T-cell (primary cell): ENCODE results near the gene PNMA1. TPM values are rescaled to one million over a fixed set of nuclear protein-coding genes. Genes with fewer than 3 reads are reported as not detected.
A peak's percentile ranks its signal among the peaks of the same experiment; 100 is the strongest.

Experiments
- ATAC-seq, 4 experiments: fragments of 200-7000 bp in 3 of 4; fragments of 150-1000 bp in 1 of 4; cut with Tn5 transposase; replicated peaks in 1 of 4; 1 replicate in 3 of 4; 2 replicates in 1 of 4; pipeline ENCODE4 v1.10.0; 2021; ENCODE audit warnings: moderate library complexity in 3 of 4, mild to moderate bottlenecking in 2 of 4, moderate number of reproducible peaks in 1 of 4
- CTCF ChIA-PET, 2 donors: fragments of 300-600 bp; sonication (Branson Sonifier 250); formaldehyde crosslinking; loops; one replicate each; lab custom pipeline; 2022; ENCODE audit warnings: antibody characterized with exemption in 2 of 2; lab: Charles Lee
- POLR2A ChIA-PET, 2 donors: fragments of 300-600 bp; sonication (Branson Sonifier 250); formaldehyde crosslinking; loops; one replicate each; lab custom pipeline; 2022; ENCODE audit warnings: antibody characterized with exemption in 2 of 2; lab: Charles Lee
- DNase-seq, 35 experiments: peaks; one replicate each; pipeline versions ENCODE4 v3.0.0 to v3.0.0-alpha.2; 2013 to 2023
- H3K27ac ChIP-seq: one replicate; pipeline ENCODE4 v1.5.1; 2013; ENCODE audit warnings: low read length
- H3K27me3 ChIP-seq, 2 experiments: replicated peaks in 1 of 2; 1 replicate in 1 of 2; 2 replicates in 1 of 2; pipeline versions ENCODE4 v1.6.1 to v1.7.0; 2013; ENCODE audit warnings: low read length in 1 of 2, mixed read lengths in 1 of 2; ENCODE audit not compliant: control insufficient read depth in 2 of 2, insufficient read depth in 2 of 2; ENCODE audit errors: extremely low read depth in 1 of 2
- H3K36me3 ChIP-seq, 2 donors: 1 replicate in 1 of 2; 2 replicates in 1 of 2; pipeline versions ENCODE4 v1.6.1 to v1.7.0; 2013; ENCODE audit warnings: low read length in 1 of 2; ENCODE audit not compliant: control insufficient read depth in 2 of 2, insufficient read depth in 1 of 2; ENCODE audit errors: extremely low read depth in 1 of 2
- H3K4me1 ChIP-seq, 2 experiments: 1 replicate in 1 of 2; 2 replicates in 1 of 2; pipeline versions ENCODE4 v1.6.1 to v1.7.0; 2013; ENCODE audit warnings: low read length in 2 of 2, mixed read lengths in 1 of 2; ENCODE audit not compliant: insufficient read depth in 2 of 2, control insufficient read depth in 1 of 2; ENCODE audit errors: extremely low read depth in 1 of 2
- H3K4me3 ChIP-seq, 2 donors: 1 replicate in 1 of 2; 2 replicates in 1 of 2; pipeline versions ENCODE4 v1.5.1 to v1.7.0; 2013; ENCODE audit warnings: mild to moderate bottlenecking in 2 of 2, low read length in 1 of 2, moderate library complexity in 1 of 2; ENCODE audit not compliant: control insufficient read depth in 1 of 2; ENCODE audit errors: extremely low read depth in 1 of 2
- H3K9me3 ChIP-seq: 2 replicates; pipeline ENCODE4 v1.7.0; 2013
- H3K27ac Mint-ChIP-seq, 2 donors: one replicate each; pipeline ENCODE4 v1.8.0; 2020 to 2021; ENCODE audit warnings: mild to moderate bottlenecking in 2 of 2, mixed read lengths in 2 of 2
- H3K27me3 Mint-ChIP-seq, 2 donors: one replicate each; pipeline ENCODE4 v1.8.0; 2021 to 2022; ENCODE audit warnings: mixed read lengths in 2 of 2
- H3K36me3 Mint-ChIP-seq: one replicate; pipeline ENCODE4 v1.8.0; 2021; ENCODE audit warnings: mixed read lengths
- H3K4me1 Mint-ChIP-seq, 3 donors: one replicate each; pipeline ENCODE4 v1.8.0; 2020 to 2022; ENCODE audit warnings: mixed read lengths in 3 of 3, mild to moderate bottlenecking in 1 of 3
- H3K4me3 Mint-ChIP-seq, 3 donors: one replicate each; pipeline ENCODE4 v1.8.0; 2020 to 2022; ENCODE audit warnings: mild to moderate bottlenecking in 3 of 3, mixed read lengths in 3 of 3, moderate library complexity in 3 of 3
- H3K9me3 Mint-ChIP-seq, 3 donors: one replicate each; pipeline ENCODE4 v1.8.0; 2020 to 2022; ENCODE audit warnings: mixed read lengths in 3 of 3
- WGBS: methylation state at CpG from one replicate; pipeline ENCODE4 v1.1.5; 2013; ENCODE audit warnings: missing lambda C conversion rate; ENCODE audit not compliant: insufficient coverage; 5-methylcytosine and 5-hydroxymethylcytosine counted together
- total RNA-seq, 35 experiments: library from RNA in 6 of 35; stranded (reverse) in 6 of 35; fragments of 120-200 nt in 1 of 35; gene quantifications; one replicate each; pipeline versions ENCODE4 v1.2.1 to v1.2.4 and lab custom pipeline; 2013 to 2026

The PNMA1 gene
- total RNA-seq, 5 donors from 2014 or later (not counting 1 experiment from before 2014, with no cell fraction given) = 36.2 to 57.9 (median 53.4) TPM

- 100% methylated on average over 1 of the region's 2 CpGs for WGBS
- CTCF ChIA-PET = interaction anchor here in 1 of 2 donors (1.2 kb wide), 1 partner anchor 17 kb away, joined by 3 read pairs; no protein-coding TSS in a partner anchor
- Histone ChIP-seq H3K9me3 (no peaks in the 10 kb centered on the region), H3K4me3 (no peak overlapping the region), H3K27ac (peak overlapping the region; percentile 38), H3K27me3 (no peaks in the 10 kb centered on the region), H3K36me3 (peaks cover 34 to 98% of the 10 kb centered on the region in 2 donors), H3K4me1 (peaks cover 0 to 20% of the 10 kb centered on the region in 2 experiments)
- peaks cover 50% of the 10 kb centered on the region for H3K36me3 Mint-ChIP-seq
- peaks cover 6 to 27% (median 22%) of the 10 kb centered on the region in 3 donors for H3K4me1 Mint-ChIP-seq
- H3K4me3 Mint-ChIP-seq = no peak overlapping the region
- no peak for ATAC-seq
- no peaks in the 10 kb centered on the region for H3K27me3 Mint-ChIP-seq
- POLR2A ChIA-PET = no interaction called here
- no peaks in the 10 kb centered on the region for H3K9me3 Mint-ChIP-seq
- H3K27ac Mint-ChIP-seq = peak overlapping the region; percentile 72 to 84
- DNase-seq = no peak
Observed at GRCh38 chr14:73724696-73725095, 10.5 kb upstream of the PNMA1 start.

- Mint-ChIP-seq H3K9me3 (no peaks in the 10 kb centered on the region), H3K27ac (peak overlapping the region; percentile 72 to 84), H3K4me1 (peaks cover 6 to 25% (median 18%) of the 10 kb centered on the region in 3 donors), H3K36me3 (peaks cover 49% of the 10 kb centered on the region), H3K4me3 (no peak overlapping the region), H3K27me3 (no peaks in the 10 kb centered on the region)
- Histone ChIP-seq H3K4me3 (no peak overlapping the region), H3K36me3 (peaks cover 37 to 98% of the 10 kb centered on the region in 2 donors), H3K27me3 (no peaks in the 10 kb centered on the region), H3K27ac (peak overlapping the region; percentile 46), H3K4me1 (peaks cover 0 to 19% of the 10 kb centered on the region in 2 experiments), H3K9me3 (no peaks in the 10 kb centered on the region)
- no peak for ATAC-seq
- ChIA-PET CTCF (interaction anchor here in 1 of 2 donors (0.9 to 1.2 kb wide), 3 partner anchors 11 to 101 kb away, joined by 3 to 5 read pairs (median 3); no protein-coding TSS in a partner anchor), POLR2A (interaction anchor here in 1 of 2 donors (0.6 kb wide), 1 partner anchor 255 kb away, joined by 4 read pairs; no protein-coding TSS in a partner anchor)
- WGBS = 85% methylated on average over 8 of the region's 12 CpGs
- DNase-seq = no peak
Observed at GRCh38 chr14:73723797-73724661, 9.8 kb upstream of the PNMA1 start.

GRCh38 chr14:73723406-73723796, 9.2 kb upstream of the PNMA1 start:
- ATAC-seq (peak in 1 of 4 experiments; percentile 51), DNase-seq (no peak)
- Mint-ChIP-seq H3K27ac (peak overlapping the region; percentile 72 to 84), H3K36me3 (peaks cover 43% of the 10 kb centered on the region), H3K4me3 (no peak overlapping the region), H3K9me3 (no peaks in the 10 kb centered on the region), H3K27me3 (no peaks in the 10 kb centered on the region), H3K4me1 (peaks cover under 1 to 19% (median 11%) of the 10 kb centered on the region in 3 donors)
- Histone ChIP-seq H3K27me3 (no peaks in the 10 kb centered on the region), H3K9me3 (no peaks in the 10 kb centered on the region), H3K4me3 (no peak overlapping the region), H3K36me3 (peaks cover 40 to 96% of the 10 kb centered on the region in 2 donors), H3K4me1 (peaks cover 0 to 13% of the 10 kb centered on the region in 2 experiments), H3K27ac (peak overlapping the region; percentile 46)
- POLR2A ChIA-PET = interaction anchor here in 1 of 2 donors (0.6 kb wide), 1 partner anchor 255 kb away, joined by 4 read pairs; no protein-coding TSS in a partner anchor
- WGBS = 62% methylated on average over 6 of the region's 7 CpGs
- CTCF ChIA-PET = interaction anchor here in 1 of 2 donors (0.9 to 1.2 kb wide), 3 partner anchors 10 to 102 kb away, joined by 3 to 5 read pairs (median 3); no protein-coding TSS in a partner anchor

DNA sequence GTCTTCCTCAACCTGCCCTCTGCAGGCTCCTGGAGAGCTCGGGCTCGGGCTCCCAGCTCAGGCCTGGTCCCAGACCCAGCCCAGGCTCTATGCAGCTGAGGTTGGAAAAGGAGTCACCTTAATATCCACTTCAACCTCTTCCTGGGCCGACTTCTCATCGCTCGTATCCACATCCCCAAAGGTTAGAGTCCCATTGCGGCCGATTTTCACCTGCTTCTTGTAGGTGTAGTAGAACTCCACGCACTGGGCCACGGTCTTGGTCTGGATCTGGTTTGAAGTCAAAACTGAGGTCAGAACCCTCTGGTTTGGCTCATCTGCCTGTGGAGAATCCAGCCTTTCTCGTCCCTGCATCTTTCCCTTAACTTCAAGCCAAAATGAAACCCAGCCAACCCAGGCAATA, 8.4 kb upstream of the PNMA1 start:
- Mint-ChIP-seq H3K27me3 (no peaks in the 10 kb centered on the region), H3K36me3 (peaks cover 41% of the 10 kb centered on the region), H3K27ac (peak overlapping the region; percentile 8 to 60), H3K4me1 (peaks cover 0 to 15% (median 11%) of the 10 kb centered on the region in 3 donors), H3K9me3 (no peaks in the 10 kb centered on the region), H3K4me3 (no peak overlapping the region)
- H3K36me3 ChIP-seq = peaks cover 40 to 97% of the 10 kb centered on the region in 2 donors
- WGBS = 99% methylated on average over 10 of the region's 10 CpGs
- ChIA-PET POLR2A (interaction anchor here (0.5 to 0.6 kb wide), 2 partner anchors 92 to 108 kb away, joined by 3 read pairs; no protein-coding TSS in a partner anchor), CTCF (interaction anchor here in 1 of 2 donors (0.6 kb wide), 1 partner anchor 214 kb away, joined by 3 read pairs; no protein-coding TSS in a partner anchor)
- no peak for DNase-seq
- no peak overlapping the region for H3K27ac ChIP-seq
- no peaks in the 10 kb centered on the region for H3K9me3 ChIP-seq
- H3K4me3 ChIP-seq = no peak overlapping the region
- peaks cover 0 to 10% of the 10 kb centered on the region in 2 experiments for H3K4me1 ChIP-seq
- no peak for ATAC-seq
- peaks cover 0 to 2% of the 10 kb centered on the region in 2 experiments for H3K27me3 ChIP-seq

DNA sequence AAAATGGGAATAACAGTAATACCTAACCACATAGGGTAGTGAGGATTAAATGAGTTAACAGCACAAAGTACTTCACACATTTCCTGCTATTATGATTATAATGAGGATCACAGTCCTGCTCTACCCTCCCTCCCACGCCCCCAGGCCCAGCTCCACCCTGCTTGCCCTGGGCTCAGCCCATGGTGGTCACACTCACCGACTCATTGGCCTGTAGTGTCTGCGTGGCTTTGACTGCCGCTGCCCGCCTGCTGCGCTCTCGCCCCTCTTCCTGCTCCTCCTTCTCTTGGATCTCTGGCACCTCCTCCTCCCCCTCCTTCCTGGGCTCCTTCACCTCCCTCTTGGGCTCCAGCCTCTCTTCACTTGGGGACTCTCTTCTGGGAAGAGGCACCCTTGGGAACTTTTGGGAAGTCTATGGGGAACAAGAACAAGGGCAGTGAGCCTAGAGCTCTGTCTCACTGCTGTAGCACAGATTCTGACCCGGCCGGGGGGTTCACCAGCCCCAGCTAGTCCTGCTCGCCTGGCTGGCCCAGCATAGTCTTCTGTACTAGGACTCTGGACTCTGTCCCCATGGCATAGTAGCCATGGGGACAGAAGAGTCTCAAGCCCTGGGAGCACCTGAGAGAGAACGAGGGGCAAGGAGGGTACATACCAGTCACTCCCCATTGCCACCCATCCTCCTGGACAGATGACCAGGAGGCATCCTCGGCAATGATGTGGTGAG, 7.1 kb upstream of the PNMA1 start:
- ChIA-PET POLR2A (no interaction called here), CTCF (no interaction called here)

More for the DNA sequence above, 7.1 kb upstream of the PNMA1 start:
- DNase-seq = no peak
- Histone ChIP-seq H3K27me3 (peaks cover 0 to 2% of the 10 kb centered on the region in 2 experiments), H3K36me3 (peaks cover 27 to 93% of the 10 kb centered on the region in 2 donors), H3K4me1 (peaks cover 0 to 4% of the 10 kb centered on the region in 2 experiments), H3K27ac (no peak overlapping the region), H3K9me3 (no peaks in the 10 kb centered on the region), H3K4me3 (no peak overlapping the region)
- Mint-ChIP-seq H3K9me3 (no peaks in the 10 kb centered on the region), H3K27me3 (no peaks in the 10 kb centered on the region), H3K27ac (peak overlapping the region in 1 of 2 donors; percentile 55), H3K4me1 (peaks cover 0 to 15% (median 11%) of the 10 kb centered on the region in 3 donors), H3K36me3 (peaks cover 44% of the 10 kb centered on the region), H3K4me3 (no peak overlapping the region)
- 96% methylated on average over 7 of the region's 12 CpGs for WGBS
- ATAC-seq = no peak
